NCI-H2171 treated with DMSO at 0.1 percent for 48 hours (cell line): ENCODE data around the gene BSN.
A peak's percentile ranks its signal among the peaks of the same experiment; 100 is the strongest.

ENCODE experiments used
- DNase-seq: peaks from one replicate; lab custom pipeline; 2025; lab: John Stamatoyannopoulos, UW

Gene BSN

GRCh38 chr3:49628249-49628648 lies 74.0 kb downstream of the BSN start:
- DNase-seq, result no peak

GRCh38 chr3:49629451-49629850 lies 75.2 kb downstream of the BSN start:
- no peak for DNase-seq

GRCh38 chr3:49629866-49630265 lies 75.6 kb downstream of the BSN start:
- peak; percentile 8 for DNase-seq

GRCh38 chr3:49630784-49631183 lies 76.5 kb downstream of the BSN start:
- DNase-seq, result no peak

GRCh38 chr3:49634736-49635135 lies 80.5 kb downstream of the BSN start:
- DNase-seq, result no peak

- DNase-seq, result no peak
Observed at GRCh38 chr3:49636883-49637609, 82.8 kb downstream of the BSN start.

GRCh38 chr3:49638445-49638844 lies 84.2 kb downstream of the BSN start:
- DNase-seq, result no peak

- no peak for DNase-seq
Observed at GRCh38 chr3:49639551-49639950, 85.3 kb downstream of the BSN start.

GRCh38 chr3:49641292-49641691 lies 87.0 kb downstream of the BSN start:
- DNase-seq, result no peak

- no peak for DNase-seq
Observed at GRCh38 chr3:49641921-49642707, 87.8 kb downstream of the BSN start.

- no peak for DNase-seq
Observed at GRCh38 chr3:49642708-49643145, 88.5 kb downstream of the BSN start.

- DNase-seq, result no peak
Observed at GRCh38 chr3:49644684-49645083, 90.4 kb downstream of the BSN start.

GRCh38 chr3:49646236-49646635 lies 92.0 kb downstream of the BSN start:
- no peak for DNase-seq

GRCh38 chr3:49647741-49648140 lies 93.5 kb downstream of the BSN start:
- no peak for DNase-seq

- no peak for DNase-seq
Observed at GRCh38 chr3:49648354-49649019, 94.2 kb downstream of the BSN start.

- no peak for DNase-seq
Observed at GRCh38 chr3:49649576-49649975, 95.3 kb downstream of the BSN start.

GRCh38 chr3:49650177-49650576 lies 95.9 kb downstream of the BSN start:
- DNase-seq, result no peak

GRCh38 chr3:49650637-49651036 lies 96.4 kb downstream of the BSN start:
- DNase-seq, result no peak

GRCh38 chr3:49652218-49652902 lies 98.1 kb downstream of the BSN start:
- no peak for DNase-seq

GRCh38 chr3:49652903-49653415 lies 98.7 kb downstream of the BSN start:
- no peak for DNase-seq

GRCh38 chr3:49653621-49654020 lies 99.3 kb downstream of the BSN start:
- DNase-seq, result no peak

GRCh38 chr3:49654176-49654825 lies 100.0 kb downstream of the BSN start:
- DNase-seq, result no peak
